CD4-positive, alpha-beta T cell treated with Interferon gamma for 1 hour (primary cell): ENCODE results near the gene TOP2A.
A peak's percentile ranks its signal among the peaks of the same experiment; 100 is the strongest.

Experiments used
- DNase-seq: peaks from one replicate; pipeline ENCODE4 v3.0.0-alpha.2; 2020

Gene TOP2A

GRCh38 chr17:40417609-40418427 is at the start of gene TOP2A:
TOP2A (minus strand) TSS chr17:40417896; CDS start chr17:40417791, 105 bp downstream.
- peak; percentile 96 for DNase-seq

GRCh38 chr17:40467281-40467867 is 49.7 kb upstream of the TOP2A start:
- DNase-seq = no peak

GRCh38 chr17:40466298-40466971 is 48.7 kb upstream of the TOP2A start:
- no peak for DNase-seq

- DNase-seq = no peak
Observed at GRCh38 chr17:40464392-40464855, 46.7 kb upstream of the TOP2A start.

GRCh38 chr17:40463122-40463550 is 45.4 kb upstream of the TOP2A start:
- no peak for DNase-seq

- no peak for DNase-seq
Observed at GRCh38 chr17:40462343-40463121, 44.8 kb upstream of the TOP2A start.

GRCh38 chr17:40461732-40462342 is 44.1 kb upstream of the TOP2A start:
- DNase-seq = no peak

- DNase-seq = no peak
Observed at GRCh38 chr17:40460968-40461731, 43.5 kb upstream of the TOP2A start.

- no peak for DNase-seq
Observed at GRCh38 chr17:40460604-40460967, 42.9 kb upstream of the TOP2A start.

GRCh38 chr17:40459636-40460603 is 42.2 kb upstream of the TOP2A start:
- no peak for DNase-seq

- no peak for DNase-seq
Observed at GRCh38 chr17:40458851-40459482, 41.3 kb upstream of the TOP2A start.

GRCh38 chr17:40457964-40458791 is 40.5 kb upstream of the TOP2A start:
- DNase-seq = no peak

- no peak for DNase-seq
Observed at GRCh38 chr17:40457369-40457768, 39.7 kb upstream of the TOP2A start.

- no peak for DNase-seq
Observed at GRCh38 chr17:40456396-40456951, 38.8 kb upstream of the TOP2A start.

- no peak for DNase-seq
Observed at GRCh38 chr17:40454613-40454995, 36.9 kb upstream of the TOP2A start.

GRCh38 chr17:40453881-40454612 is 36.4 kb upstream of the TOP2A start:
- no peak for DNase-seq

GRCh38 chr17:40452921-40453378 is 35.3 kb upstream of the TOP2A start:
- no peak for DNase-seq

GRCh38 chr17:40452216-40452787 is 34.6 kb upstream of the TOP2A start:
- DNase-seq = no peak
